CD4-positive, alpha-beta T cell treated with Interleukin-6 at 100 ng/mL for 8 hours (primary cell): ENCODE measurements around the gene TNPO3.

Experiments used
- DNase-seq: peaks from one replicate; pipeline ENCODE4 v3.0.0-alpha.2; 2020; ENCODE audit warnings: mixed read lengths, low spot score

TNPO3 gene

DNA sequence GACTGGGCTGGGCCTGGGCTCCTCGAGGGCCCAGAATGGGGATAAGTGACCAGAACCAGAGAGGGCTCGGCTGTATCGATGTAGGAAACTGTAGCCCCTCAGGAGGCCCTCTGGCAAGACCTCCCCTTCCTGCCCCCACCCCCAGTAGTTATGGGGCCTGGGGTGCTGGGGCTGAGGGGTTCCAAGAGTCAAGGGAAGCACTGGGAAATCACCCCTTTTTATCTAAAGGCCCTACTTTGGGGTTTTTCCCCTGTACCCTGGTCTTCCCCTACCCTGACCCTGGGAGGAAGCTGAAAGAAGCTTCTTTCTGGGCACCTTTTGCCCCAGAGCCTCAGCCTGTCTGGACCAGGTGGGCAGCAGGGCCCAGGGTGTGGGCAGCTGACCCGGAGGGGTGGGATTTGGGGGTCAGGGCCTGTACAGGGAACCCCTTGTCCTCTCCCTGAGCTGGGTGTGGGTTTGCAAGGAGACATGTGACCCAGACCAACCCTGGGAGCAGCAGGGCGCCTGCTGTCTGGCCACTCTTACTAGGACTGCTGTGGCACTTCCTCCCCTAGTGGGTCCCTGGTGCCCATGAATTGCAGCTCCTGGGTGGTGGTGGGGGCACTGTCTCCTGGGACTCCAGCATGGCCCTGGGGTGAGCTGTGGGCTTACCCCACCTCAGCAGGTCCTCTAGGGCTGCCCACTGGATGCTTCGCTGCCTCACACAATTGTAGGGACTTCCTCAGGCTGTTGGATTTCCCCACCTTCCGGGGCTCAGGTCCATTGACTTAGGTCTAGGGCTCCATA is 115.6 kb downstream of the TNPO3 start:
- DNase-seq, result no peak

DNA sequence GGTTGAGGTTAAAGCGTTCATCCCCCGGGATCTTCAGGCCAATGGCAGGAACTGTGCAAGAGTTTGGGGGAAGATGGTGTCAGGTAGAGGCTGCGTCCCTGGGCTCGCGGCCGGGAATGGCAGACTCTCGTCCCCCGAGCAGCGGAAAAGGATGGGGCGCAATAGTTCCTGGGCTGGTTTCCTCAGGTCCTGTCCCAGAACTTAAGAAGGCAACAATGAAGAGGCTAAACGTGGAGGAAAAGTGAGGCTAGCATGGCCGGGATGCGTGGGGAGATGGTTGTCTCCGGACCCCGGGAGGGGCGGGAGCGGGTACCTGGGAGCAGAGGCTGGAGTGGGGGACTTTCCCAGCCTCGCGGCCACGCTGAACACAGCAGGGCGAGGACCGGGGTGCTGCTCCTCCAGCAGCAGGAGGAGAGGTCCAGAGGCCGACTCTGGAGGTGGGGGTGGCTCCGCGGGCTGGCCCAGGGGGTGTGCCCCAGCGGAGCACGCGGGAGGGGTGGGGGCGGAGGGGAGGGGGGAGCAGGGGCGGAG is 116.3 kb downstream of the TNPO3 start:
- no peak for DNase-seq

DNA sequence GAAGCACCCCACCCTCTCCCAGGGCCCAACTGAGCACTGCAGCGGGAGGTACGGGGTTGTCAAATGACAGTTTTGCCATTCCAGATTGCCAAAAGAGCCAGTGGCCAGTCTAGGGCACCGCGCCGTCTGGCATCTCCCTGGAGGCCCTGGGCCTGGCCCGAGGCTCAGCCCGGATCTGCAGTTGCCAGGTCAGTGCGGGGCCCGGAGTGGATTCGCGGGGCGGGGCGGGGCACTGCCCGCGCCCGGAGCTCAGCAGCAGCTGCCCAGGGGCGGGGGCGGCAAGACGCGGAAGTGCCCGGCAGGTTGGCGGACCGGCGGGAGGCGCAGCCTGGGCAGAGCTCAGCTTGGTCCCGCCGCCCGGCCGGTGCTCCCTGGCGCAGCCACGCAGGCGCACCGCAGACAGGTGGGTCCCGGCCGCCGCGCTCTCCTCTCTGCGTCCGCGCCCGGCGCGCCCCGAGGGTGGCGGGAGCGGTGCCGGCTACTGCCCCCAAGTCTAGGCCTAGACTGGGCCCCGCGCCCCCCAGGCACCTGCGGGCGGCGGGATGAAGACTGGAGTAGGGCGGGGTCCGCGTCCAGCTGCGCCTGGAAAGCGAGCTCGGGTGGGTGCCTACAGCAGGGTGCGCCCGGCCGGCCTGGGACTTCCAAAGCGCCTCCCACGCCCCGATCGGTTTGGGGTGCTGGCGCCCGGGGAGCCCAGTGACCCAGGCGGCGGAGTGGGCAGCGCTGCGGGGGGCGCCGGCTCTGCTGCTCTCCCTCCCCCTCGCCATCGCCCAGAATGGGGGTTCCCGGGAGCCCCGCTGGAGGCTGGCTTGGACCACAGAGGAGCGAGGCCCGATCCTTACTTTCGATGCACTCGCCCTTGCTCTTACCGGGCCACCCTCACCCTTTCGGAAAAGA is 117.0 kb downstream of the TNPO3 start, which contains the start of gene IRF5:
TSS of gene IRF5 (plus strand) at position 281 of the 897 bp plus-strand sequence. CDS start 4,155 bp downstream, outside the sequence.
- DNase-seq, result no peak

DNA sequence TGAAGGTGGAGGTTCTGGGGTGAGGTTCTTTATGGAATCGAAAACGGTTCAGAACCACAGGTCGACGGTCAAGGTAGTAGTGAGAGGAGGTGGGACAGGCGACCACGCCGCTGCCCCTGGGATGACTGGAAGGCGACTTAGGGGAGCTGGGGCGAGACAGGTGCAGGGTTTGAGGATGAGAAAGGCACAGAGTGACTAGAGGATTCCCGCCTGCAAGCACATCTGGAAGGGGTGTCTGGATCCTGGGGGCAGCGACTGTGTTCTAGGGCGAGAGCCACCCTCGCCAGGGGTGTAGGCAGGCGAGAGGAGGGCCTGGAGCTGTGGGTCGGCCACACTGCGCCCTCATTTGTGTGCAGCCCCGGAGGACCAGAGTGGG is 117.7 kb downstream of the TNPO3 start:
- no peak for DNase-seq

DNA sequence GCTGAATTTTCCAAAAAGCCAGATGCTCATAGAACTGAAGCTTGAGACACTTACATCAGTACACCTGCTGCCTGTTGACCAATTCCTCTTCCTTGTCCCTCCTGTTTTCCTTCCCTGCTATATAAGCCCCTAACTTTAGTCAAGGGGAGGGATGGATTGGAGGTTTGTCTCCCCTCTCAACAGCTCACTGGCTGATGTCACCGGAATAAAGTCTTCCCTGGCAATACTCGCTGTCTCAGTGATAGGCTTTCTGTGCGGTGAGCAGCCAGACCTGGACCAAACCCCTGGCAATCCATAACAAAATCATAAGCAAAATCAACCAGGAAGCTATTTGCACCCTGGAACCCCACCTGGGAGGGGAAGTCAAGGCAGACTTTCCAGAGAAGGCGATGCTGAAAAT is 118.1 kb downstream of the TNPO3 start:
- no peak for DNase-seq

DNA sequence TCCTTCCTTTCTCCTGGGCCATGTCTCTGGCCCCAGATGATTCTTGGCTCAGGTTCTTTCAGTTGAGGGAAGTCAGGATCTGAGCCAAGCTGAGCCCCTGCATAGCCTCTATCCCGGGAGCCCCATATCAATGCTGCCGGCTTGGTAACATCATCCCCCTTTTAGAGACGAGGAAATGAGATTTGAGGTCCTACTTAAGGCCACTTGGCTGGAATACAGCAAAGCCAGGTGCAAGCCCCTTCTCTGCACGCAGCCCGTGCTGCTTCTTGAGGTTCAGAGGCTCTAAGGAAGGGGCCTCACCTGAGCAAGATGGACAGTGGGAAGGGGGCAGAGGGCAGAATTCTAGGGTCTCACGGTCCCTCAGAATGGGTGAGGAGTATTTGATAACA is 119.6 kb downstream of the TNPO3 start:
- no peak for DNase-seq

DNA sequence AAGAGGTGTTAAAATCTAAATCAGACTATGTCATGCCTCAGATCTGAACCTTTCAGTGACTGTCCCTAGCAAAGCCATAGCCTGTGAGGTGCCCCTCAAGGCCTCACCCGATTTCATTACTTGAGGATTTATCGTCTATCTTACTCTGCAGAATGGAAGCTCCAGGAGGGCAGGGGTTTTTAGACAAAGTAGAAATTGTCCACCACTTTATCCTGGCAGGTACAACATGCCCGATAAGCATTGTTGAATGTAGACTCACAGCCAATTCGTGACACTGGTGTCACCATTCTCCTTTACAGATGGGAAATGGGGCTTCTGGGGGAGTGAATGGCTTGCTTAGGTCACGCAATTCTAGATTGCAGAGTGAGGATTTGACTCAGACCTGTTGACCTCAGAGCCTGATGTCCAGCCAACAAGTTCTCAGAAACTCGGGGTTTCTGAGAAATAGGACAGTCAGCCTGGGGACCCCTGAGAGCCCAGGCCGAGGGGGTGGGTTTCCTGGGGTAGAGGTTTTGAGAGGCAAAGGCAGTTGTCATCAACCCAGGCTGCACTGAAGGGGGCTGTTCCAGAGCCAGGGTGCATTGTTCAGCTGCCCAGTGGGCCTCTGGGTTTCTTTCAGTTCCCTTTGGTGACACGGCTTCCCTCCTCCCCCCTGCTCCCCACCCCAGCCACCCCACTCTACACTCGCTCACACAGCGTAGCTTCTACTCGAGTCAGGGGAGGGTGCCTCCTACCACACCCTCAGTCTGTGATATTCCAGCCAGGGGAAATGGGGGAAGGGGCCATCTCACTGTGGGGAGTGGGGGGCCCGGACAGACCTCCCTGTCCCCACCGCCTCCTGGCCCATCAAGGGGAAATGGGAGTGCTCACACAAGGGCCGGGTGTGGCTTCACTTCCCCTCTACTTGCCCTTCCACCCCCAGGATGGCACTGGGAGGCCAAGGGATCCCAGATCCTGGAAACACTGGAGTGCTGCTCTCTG is 120.3 kb downstream of the TNPO3 start:
- DNase-seq, result no peak

DNA sequence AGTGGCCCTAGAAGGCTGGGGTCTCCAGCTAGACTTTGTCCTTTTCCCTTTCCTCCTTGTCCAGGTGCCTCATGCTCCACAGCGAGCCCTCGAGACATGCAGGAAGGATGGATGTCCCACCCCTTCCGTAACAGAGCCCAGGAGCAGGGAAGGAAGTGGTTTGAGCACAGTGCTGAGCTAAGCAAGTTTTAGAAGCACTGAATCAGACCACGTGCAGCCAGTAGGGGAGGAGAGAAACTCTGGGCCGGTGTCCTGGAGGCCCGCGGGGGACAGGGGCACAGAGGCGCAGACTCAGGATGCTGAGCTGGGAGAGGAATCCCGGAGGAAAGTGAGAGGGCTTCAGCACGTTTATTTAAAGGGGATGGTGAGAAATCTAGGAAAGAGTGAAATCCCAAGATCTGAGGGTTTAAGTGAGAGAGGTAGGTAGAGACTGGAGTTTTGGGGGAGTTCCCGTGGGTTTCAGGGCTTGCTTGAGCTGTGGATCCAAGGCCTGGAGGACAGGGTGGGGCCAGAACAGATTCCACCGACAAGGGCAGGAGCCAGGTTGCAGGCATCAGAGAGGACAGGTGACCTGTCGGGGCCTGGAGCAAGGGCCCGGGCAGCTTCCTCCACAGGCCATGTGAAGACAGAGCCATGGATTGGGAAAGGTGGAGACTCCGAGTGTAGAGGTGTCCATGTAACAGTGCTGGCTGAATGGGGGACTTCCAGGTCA is 121.6 kb downstream of the TNPO3 start:
- DNase-seq, result peak; percentile 63

DNA sequence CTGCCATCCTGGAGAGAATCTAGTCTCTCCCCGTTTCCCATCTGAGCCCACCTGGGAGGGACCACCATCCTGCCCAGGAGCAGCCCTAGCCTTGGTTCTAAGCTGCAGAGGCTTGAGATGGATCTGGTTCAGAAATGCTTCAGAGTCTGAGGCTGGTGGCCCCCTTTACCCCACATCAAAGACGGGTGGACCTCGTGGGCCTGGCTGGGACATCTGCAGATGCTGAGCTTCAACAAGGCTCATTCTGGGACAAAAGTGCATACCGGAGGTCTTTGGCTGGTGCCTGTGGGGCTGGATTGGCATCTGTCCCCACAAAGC is 122.1 kb downstream of the TNPO3 start:
- no peak for DNase-seq

DNA sequence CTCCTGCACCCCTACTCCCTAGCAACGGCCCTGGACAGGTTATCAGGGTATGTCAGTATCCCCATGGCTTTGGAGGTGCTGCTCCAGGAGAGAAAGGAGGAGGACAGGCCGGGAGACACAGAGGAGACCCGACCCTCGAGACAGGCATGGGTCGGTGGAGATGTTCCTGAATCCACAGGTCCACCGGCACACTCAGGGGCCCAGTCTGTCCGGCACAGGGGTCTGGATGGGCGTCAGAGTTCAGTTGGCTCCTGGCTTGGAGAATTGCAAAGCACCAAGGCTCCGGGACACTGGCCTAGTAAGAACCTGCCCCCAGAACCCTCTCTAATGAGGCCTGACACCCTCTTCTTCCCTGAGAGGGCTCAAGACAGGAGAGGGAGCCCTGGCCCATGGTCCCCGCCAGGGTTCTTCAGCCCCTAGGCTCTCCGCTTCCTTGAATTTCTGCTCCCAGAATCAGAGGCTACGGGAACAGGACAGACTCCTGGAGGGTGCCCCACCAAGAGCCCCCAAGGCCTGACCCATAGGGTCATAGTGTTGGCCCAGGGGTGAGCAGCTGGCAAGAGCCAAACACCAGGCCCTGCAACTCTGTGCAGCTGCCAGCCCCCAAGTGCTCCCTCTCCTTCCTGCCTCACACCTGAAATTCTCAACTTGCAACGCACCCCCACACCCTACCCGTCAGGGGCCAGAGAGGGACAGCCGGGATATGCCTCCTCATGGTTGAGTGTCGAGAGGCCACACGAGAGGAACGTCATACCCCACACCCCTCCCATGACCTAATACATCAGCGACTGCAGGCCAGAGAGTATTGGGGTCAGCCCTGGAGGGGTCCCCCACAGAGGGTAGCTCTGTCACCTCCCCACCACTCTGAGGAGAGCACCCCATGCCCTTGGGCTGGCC is 122.7 kb downstream of the TNPO3 start:
- no peak for DNase-seq

DNA sequence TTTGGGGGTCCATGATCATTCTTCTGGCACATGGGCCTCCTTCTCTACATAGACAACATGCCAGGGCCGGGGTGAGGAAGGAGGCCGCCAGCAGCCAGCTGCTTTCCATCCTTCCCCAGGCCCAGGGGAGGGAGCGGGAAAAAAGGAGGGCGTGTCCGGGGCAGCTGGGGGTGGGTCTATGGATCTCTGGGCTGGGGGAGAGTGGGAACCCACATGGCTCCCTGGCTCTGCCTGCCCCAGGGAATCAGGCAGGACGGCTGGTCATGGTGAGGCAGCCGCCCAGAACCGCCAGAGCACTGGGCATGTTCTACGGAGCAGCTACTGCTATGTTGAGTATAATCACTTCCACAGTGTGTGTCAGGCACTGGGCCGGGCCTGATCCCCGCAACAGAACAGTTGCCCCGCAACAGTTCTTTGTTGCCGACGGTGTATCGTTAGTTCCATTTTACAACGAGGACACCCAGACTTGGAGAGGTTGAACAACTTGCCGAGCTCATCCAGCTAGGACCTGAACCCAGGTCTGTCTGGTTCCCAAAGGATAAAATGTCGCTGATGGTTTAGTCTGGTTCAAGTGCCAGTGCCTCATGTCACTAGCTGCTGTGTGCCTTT is 123.6 kb downstream of the TNPO3 start:
- no peak for DNase-seq

DNA sequence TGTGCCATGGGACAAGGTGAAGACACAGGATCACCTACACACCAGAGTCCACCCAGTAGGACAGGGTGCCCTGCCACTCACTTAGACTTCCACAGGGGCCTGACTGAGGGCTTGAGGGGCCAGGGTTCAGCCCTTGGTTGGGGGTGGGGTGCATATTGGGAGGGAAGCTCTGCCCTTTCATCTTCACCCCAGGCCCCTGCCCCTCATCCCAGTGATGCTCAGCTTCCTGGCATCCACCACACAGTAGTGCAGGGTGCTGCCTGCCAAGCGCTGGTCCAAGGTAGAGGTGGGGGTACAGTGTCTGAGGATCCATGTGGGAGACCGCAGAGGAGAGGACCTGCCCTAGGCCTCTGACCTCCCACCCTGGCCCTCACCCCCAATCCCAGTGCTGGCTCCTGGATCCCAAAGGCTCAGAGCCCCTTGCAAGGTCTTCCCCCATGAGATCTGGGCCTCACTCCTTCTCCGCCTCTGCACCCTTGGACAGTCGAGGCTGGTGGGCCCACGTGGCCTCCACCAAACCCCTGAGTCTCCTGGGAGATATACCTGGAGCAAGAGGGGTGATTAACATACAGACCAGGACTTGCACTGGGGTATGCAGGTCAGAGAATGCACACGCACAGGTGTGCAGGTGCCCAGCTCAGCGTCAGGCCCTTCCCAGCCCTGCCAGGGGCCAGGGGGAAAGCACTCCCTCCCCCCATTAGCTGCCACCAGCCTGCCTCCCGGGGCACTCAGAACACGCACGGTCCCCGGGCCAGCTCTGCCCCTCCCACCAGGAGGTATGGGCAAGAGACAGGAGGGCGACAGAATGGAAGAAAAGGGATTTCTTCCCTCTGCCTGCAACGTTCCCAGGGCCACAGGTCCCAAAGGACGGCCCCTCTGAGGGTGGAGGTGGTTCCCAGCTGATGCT is 125.8 kb downstream of the TNPO3 start:
- no peak for DNase-seq

DNA sequence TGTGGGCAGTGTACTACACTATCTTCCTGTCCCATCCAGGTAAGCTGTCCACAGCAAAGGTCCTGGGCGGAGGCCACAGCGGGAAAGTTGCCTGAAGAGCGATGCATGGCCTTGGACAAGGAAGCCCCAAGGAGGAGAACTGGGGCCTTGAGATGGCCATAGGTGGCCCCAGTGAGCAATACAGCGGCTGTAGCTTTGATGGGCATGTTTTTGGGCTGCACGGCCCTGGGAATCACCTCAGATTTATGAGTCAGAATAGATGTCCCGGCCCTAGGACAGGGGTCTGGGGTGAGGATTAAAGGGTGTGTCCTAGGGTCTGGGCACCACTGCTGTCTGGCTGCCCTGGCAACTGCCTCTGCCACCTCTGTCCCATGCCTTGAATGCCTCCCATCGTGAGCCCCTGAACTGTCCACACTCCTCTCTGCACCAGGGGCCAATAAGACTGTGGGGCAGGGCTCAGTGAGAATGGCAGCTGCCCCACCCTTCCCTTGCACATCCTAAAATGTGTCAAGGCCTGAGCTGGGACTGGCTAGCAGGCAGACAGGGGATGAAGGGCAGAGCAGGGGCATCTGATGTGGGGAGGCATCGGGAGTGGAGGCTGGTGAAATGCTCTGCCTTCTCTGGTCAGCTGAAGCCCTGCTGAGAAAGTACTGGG is 126.6 kb downstream of the TNPO3 start:
- DNase-seq, result no peak

DNA sequence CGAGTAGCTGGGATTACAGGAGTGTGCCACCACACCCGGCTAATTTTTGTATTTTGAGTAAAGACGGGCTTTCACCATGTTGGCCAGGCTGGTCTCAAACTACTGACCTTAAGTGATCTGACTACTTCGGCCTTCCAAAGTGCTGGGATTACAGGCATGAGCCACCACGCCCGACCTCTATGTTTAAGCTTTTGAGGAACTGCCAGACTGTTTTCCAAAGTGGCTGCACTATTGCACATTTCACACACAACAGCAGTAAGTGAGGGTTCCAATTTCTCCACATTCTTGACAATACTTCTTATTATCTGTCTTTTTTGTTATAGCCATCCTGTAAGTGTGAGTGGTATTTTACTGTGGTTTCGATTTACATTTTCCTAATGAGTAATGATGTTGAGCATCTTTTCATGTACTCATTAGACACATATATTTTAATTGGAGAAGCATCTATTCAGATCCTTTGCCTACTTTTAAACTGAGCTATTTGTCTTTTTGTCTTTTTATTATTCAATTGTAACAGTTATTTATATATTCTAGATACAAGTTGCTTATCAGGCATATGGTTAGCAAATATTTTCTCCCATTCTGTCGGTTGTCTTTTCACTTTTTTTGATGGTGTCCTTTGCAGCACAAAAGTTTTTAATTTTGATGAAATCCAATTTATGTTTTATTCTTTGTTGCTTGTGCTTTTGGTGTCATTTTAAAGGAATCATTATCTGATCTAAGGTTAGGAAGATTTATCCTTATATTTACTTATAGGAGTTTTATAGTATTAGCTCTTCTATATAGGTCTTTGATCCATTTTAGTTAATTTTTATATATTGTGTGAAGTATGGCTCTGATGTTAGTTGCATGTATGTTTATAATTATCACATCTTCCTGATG is 130.0 kb downstream of the TNPO3 start:
- no peak for DNase-seq

DNA sequence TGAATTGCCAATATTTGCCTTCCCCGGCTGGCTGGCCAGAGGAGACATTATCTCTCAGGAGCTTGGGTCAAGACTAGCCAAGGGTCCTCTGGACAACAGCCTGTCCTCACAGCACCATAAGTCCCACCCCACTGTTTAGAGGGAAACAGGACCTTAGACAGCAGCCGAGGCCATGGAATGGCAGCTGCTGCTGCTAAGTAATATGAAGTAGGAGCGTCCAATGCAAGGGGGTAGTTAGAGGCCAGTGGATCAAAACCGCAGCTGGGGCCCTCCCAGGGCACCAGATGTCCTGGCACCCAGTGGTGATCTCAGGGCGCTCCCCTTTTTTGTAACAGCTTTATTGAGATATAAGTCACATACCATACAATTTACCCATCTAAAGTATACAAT is 131.5 kb downstream of the TNPO3 start:
- DNase-seq, result no peak

DNA sequence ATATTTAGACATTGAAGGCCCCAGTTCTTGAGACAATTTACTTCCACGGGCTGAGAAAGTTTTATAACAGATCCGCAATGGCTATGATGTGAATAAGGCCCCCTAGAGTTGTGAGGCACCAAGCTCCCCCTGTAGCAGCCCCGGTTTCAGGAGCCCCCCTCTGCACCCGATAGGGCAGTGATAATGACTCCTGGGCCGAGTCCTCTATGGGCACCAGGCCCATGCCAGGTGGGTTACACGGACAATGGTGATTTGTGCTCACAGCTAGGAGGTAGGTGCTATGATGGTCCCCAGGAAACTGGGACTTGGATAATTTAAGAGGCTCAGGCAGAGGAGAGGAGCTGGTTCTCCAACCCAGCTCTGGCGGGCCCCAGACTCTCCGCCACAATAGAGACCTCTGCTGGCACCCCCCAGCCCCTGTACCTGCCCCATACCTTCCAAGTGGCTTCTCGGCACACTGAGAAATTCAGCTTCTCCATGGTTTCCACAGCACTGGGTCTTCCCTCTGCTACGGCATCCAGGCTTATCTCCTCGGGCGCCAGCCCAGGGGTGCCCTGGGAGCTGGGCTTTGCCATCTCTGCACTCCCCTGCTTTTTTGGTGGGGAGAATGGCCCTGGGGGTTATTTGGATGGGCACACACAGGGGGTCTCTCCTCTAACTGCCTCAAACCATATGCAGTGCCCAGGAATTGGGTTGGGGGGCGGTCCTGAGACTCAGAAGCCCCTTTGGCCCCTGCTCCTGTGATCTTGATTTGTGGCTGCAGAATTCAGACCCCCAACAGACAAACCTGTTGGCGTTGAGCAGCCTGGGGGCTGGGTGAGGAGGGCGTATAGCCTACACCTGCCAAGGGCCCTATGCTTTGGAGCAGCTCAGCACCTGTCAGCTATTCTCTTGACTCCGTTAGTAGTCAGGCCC is 132.2 kb downstream of the TNPO3 start:
- DNase-seq, result no peak
